ENCODE results near the gene USO1. TPM values are rescaled to one million over a fixed set of nuclear protein-coding genes. Genes with fewer than 3 reads are reported as not detected.
A peak's percentile ranks its signal among the peaks of the same experiment; 100 is the strongest.

The USO1 gene, protein sequence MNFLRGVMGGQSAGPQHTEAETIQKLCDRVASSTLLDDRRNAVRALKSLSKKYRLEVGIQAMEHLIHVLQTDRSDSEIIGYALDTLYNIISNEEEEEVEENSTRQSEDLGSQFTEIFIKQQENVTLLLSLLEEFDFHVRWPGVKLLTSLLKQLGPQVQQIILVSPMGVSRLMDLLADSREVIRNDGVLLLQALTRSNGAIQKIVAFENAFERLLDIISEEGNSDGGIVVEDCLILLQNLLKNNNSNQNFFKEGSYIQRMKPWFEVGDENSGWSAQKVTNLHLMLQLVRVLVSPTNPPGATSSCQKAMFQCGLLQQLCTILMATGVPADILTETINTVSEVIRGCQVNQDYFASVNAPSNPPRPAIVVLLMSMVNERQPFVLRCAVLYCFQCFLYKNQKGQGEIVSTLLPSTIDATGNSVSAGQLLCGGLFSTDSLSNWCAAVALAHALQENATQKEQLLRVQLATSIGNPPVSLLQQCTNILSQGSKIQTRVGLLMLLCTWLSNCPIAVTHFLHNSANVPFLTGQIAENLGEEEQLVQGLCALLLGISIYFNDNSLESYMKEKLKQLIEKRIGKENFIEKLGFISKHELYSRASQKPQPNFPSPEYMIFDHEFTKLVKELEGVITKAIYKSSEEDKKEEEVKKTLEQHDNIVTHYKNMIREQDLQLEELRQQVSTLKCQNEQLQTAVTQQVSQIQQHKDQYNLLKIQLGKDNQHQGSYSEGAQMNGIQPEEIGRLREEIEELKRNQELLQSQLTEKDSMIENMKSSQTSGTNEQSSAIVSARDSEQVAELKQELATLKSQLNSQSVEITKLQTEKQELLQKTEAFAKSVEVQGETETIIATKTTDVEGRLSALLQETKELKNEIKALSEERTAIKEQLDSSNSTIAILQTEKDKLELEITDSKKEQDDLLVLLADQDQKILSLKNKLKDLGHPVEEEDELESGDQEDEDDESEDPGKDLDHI
- total RNA-seq: 100 to 1,000 TPM in 1 of 4 donors, 10 to 100 TPM in 3; 61.0 to 103 (median 74.4) TPM

DNA sequence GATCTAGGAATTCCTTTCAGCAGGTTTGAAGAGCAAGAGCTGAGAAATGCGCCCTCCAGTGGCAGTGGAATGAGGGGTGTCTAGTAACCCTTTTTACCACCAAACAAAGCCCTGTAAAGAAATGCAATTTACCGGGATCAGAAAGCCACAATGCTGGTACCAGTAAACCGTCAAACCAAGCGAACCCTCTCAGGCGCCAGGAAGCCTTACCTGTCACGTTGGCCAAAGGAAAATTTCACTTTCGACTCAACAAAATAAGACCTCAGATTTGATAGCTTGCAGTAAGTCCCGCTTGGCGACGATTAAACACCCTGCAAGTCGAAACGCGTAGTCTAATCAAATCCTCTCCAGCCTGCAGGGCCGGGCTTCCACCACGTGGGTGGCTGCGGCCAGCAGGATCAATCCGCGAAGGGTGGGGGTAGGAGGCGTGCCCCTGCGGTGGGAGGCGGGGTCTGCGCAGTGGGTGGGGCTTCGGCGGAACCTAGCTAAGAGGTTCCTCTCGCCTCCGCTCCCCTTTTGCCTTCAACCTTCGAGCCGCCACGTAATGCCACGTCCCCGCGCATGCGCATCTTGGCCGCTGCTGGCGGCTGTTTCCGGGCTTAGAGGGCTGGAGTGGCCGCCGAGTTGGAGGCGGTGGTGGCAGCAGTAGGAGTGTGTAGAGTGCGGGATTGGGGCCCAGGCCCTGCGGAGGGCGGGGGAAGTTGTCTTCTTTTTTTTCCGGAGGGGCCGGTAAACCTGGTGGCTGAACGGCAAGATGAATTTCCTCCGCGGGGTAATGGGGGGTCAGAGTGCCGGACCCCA is at the start of gene USO1:
Gene USO1 (plus strand): TSS at position 512 of the 801 bp plus-strand sequence. CDS start 243 bp downstream, at position 755.
- DNase-seq (ENCODE audit: extremely low spot score): peak; percentile 100
- no peaks in the 10 kb centered on the region for H3K9me3 ChIP-seq
- intact Hi-C loops (cut with DNase I): loop anchor here (2.0 kb wide), 1 partner anchor 51 kb away; the partner anchor contains the start of gene G3BP2
- no peak for TF ChIP-seq EP300 (IDR thresholded peaks at IDR 0.05)
- TF ChIP-seq, protein P1, sequence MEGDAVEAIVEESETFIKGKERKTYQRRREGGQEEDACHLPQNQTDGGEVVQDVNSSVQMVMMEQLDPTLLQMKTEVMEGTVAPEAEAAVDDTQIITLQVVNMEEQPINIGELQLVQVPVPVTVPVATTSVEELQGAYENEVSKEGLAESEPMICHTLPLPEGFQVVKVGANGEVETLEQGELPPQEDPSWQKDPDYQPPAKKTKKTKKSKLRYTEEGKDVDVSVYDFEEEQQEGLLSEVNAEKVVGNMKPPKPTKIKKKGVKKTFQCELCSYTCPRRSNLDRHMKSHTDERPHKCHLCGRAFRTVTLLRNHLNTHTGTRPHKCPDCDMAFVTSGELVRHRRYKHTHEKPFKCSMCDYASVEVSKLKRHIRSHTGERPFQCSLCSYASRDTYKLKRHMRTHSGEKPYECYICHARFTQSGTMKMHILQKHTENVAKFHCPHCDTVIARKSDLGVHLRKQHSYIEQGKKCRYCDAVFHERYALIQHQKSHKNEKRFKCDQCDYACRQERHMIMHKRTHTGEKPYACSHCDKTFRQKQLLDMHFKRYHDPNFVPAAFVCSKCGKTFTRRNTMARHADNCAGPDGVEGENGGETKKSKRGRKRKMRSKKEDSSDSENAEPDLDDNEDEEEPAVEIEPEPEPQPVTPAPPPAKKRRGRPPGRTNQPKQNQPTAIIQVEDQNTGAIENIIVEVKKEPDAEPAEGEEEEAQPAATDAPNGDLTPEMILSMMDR (IDR thresholded peaks at IDR 0.05): peak; percentile 68 to 72 (median 71)
- peak; percentile 99 to 100 for TF ChIP-seq POLR2AphosphoS5 (IDR thresholded peaks at IDR 0.05)
- peak; percentile 83 for TF ChIP-seq POLR2A (IDR thresholded peaks at IDR 0.05; ENCODE audit: low read depth)
- H3K4me3 ChIP-seq: peak within 1 kb of the TSS; percentile 83 to 97 (median 90)
- peak within 1 kb of the TSS; percentile 93 to 99 (median 98) for H3K27ac ChIP-seq (replicated peaks in 1 of 4)
- WGBS: 0% methylated on average over 19 of the region's 48 CpGs
- H3K36me3 ChIP-seq: no peaks in the 10 kb centered on the region
- H3K4me1 ChIP-seq: peaks cover 42 to 61% (median 53%) of the 10 kb centered on the region in 4 donors
- H3K27me3 ChIP-seq: no peaks in the 10 kb centered on the region

DNA sequence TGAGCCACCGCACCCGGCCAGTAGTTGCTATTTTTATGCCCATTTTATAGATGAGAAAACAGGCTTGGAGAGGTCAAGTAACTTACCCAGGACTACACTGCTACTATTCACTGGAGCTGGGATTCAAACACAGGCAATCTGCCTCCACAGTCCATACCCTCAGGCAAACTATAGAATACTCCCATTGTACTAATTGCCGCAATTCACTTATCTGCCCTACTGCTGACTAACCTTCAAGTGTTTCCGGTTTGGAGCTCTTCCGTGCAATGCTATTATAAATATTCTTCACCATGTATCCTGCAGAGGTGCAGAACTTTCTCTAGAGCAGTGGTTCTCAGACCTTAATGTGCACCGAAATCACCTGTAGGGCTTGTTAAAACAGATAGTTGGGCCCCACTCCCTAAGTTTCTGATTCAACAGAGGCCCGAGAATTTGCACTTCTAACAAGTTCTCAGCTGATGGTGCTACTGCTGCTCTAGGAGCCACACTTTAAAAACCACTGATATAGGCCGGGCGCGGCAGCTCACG is 49.3 kb upstream of the USO1 start:
- TF ChIP-seq POLR2AphosphoS5 (IDR thresholded peaks at IDR 0.05) (no peak), POLR2A (IDR thresholded peaks at IDR 0.05; ENCODE audit: low read depth) (no peak), EP300 (IDR thresholded peaks at IDR 0.05) (no peak)
- no peaks in the 10 kb centered on the region for H3K9me3 ChIP-seq
- intact Hi-C loops (cut with DNase I): loop anchor here (5.0 kb wide), 1 partner anchor 37 kb away; no protein-coding TSS in a partner anchor
- H3K36me3 ChIP-seq: no peaks in the 10 kb centered on the region
- no peaks in the 10 kb centered on the region for H3K27me3 ChIP-seq
- H3K4me3 ChIP-seq: no peak overlapping the region
- peaks cover 25 to 27% (median 27%) of the 10 kb centered on the region in 4 donors for H3K4me1 ChIP-seq
- 96% methylated on average over 11 of the region's 11 CpGs for WGBS
- DNase-seq (ENCODE audit: extremely low spot score): no peak
- no peak overlapping the region for H3K27ac ChIP-seq (replicated peaks in 1 of 4)

DNA sequence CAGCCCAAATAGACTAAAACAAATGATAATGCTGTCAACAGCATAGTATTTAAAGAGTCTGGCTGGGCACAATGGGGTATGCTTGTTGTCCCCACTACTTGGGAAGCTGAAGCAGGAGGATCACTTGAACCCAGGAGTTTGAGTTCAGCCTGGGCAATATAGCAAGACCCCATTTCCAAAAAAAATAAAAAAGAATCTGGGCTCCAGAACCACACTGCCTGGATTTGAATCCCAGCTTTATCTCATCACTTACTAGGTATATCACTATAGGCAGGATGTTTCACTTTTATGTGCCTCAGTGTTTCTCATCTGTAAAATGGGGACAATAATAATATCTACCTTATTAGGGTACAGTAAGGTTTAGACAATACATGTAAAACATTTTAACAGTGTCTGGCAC is 45.9 kb upstream of the USO1 start:
- intact Hi-C loops (cut with DNase I): loop anchor here (5.0 kb wide), 1 partner anchor 34 kb away; no protein-coding TSS in a partner anchor
- Histone ChIP-seq H3K4me1 (peaks cover 6 to 9% (median 8%) of the 10 kb centered on the region in 4 donors), H3K9me3 (no peaks in the 10 kb centered on the region), H3K4me3 (no peak overlapping the region), H3K36me3 (no peaks in the 10 kb centered on the region), H3K27ac (replicated peaks in 1 of 4) (no peak overlapping the region), H3K27me3 (no peaks in the 10 kb centered on the region)
- DNase-seq (ENCODE audit: extremely low spot score): no peak
- TF ChIP-seq POLR2AphosphoS5 (IDR thresholded peaks at IDR 0.05) (no peak), EP300 (IDR thresholded peaks at IDR 0.05) (no peak), POLR2A (IDR thresholded peaks at IDR 0.05; ENCODE audit: low read depth) (no peak)
- TF ChIP-seq, protein P1 (IDR thresholded peaks at IDR 0.05): no peak

DNA sequence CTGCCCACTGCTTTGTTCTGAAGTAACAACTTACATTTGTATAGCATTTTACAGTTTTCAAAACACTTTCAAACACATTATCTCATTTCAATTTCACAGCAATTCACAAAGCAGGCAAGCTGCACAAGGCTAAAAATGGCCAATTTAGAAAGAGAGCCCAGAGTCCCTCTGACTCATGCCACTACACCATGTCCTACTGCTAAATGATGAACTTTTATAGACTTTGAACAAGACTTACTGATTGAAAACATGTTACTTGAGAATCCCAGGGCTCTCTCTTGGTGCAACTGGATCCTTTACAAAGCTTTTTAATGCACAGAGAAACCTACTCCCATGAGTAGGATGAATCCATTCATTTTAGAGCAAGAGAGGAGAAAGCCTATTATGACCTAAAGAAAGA is 45.4 kb upstream of the USO1 start:
- Histone ChIP-seq H3K36me3 (no peaks in the 10 kb centered on the region), H3K27me3 (no peaks in the 10 kb centered on the region), H3K9me3 (no peaks in the 10 kb centered on the region), H3K4me3 (no peak overlapping the region), H3K4me1 (peaks cover 4 to 5% (median 4%) of the 10 kb centered on the region in 4 donors), H3K27ac (replicated peaks in 1 of 4) (no peak overlapping the region)
- intact Hi-C loops (cut with DNase I): loop anchor here (5.0 kb wide), 1 partner anchor 33 kb away; no protein-coding TSS in a partner anchor
- no peak for DNase-seq (ENCODE audit: extremely low spot score)
- TF ChIP-seq POLR2A (IDR thresholded peaks at IDR 0.05; ENCODE audit: low read depth): no peak
- no peak for TF ChIP-seq POLR2AphosphoS5 (IDR thresholded peaks at IDR 0.05)
- TF ChIP-seq EP300 (IDR thresholded peaks at IDR 0.05): no peak
- TF ChIP-seq, protein P1 (IDR thresholded peaks at IDR 0.05): no peak
